ENCODE data around the gene EDDM13.
"Not testable (repeated sequence)": the region's sequence is repeated elsewhere in the genome, so short reads cannot be mapped to it uniquely, and the experiment has no call there.

EDDM13 gene

GRCh38 chr19:56295531-56296455, 23.2 kb downstream of the EDDM13 start:
- DNase-seq: no peak

- no peak for DNase-seq
These were observed 24.5 kb downstream of the EDDM13 start for GRCh38 chr19:56297010-56297409.

- DNase-seq: no peak
These were observed 27.1 kb downstream of the EDDM13 start for GRCh38 chr19:56299688-56300087.

- no peak for DNase-seq
These were observed 28.6 kb downstream of the EDDM13 start for GRCh38 chr19:56301155-56301554.

- no peak for DNase-seq
These were observed 29.5 kb downstream of the EDDM13 start for GRCh38 chr19:56301886-56302620.

GRCh38 chr19:56304243-56304642, 31.7 kb downstream of the EDDM13 start:
- DNase-seq: no peak

- DNase-seq: no peak
These were observed 33.5 kb downstream of the EDDM13 start for GRCh38 chr19:56306016-56306415.

- DNase-seq: not testable (repeated sequence)
These were observed 34.5 kb downstream of the EDDM13 start for GRCh38 chr19:56307062-56307461.

GRCh38 chr19:56308792-56309191, 36.2 kb downstream of the EDDM13 start:
- DNase-seq: no peak

GRCh38 chr19:56309511-56310185, 37.1 kb downstream of the EDDM13 start:
- peak; percentile 55 to 73 for DNase-seq

GRCh38 chr19:56310462-56310861, 37.9 kb downstream of the EDDM13 start:
- DNase-seq: no peak

- no peak for DNase-seq
These were observed 39.8 kb downstream of the EDDM13 start for GRCh38 chr19:56312342-56312741.

- no peak for DNase-seq
These were observed 40.5 kb downstream of the EDDM13 start for GRCh38 chr19:56312787-56313657.

GRCh38 chr19:56314018-56314380, 41.5 kb downstream of the EDDM13 start:
- DNase-seq: no peak

GRCh38 chr19:56314381-56315076, 42.0 kb downstream of the EDDM13 start, which contains the start of gene ZSCAN5A:
Gene ZSCAN5A, minus strand, starts transcription at chr19:56314839. Its CDS starts 89,793 bp downstream, at chr19:56225046.
- DNase-seq: peak; percentile 93 to 94

GRCh38 chr19:56315077-56315828, 42.7 kb downstream of the EDDM13 start:
- DNase-seq: peak; percentile 79 to 82

- DNase-seq: no peak
These were observed 44.2 kb downstream of the EDDM13 start for GRCh38 chr19:56316728-56317127.

GRCh38 chr19:56317749-56318148, 45.2 kb downstream of the EDDM13 start:
- DNase-seq: no peak

- DNase-seq: no peak
These were observed 47.4 kb downstream of the EDDM13 start for GRCh38 chr19:56319991-56320390.

GRCh38 chr19:56321254-56321988, 48.9 kb downstream of the EDDM13 start:
- no peak for DNase-seq

Data from stimulated activated CD4-positive, alpha-beta T cell treated with anti-CD3 and anti-CD28 coated beads, Interleukin-2, amount 100 ng/mL, for 48 hours (primary cell).